Spleen (tissue), 11 donors: Measurements from ENCODE around the gene LPCAT2. TPM values are rescaled to one million over a fixed set of nuclear protein-coding genes. Genes with fewer than 3 reads are reported as not detected.

Source experiments
- DNase-seq: peaks from one replicate; pipeline ENCODE4 v3.0.0-alpha.2; 2020
- H3K27ac ChIP-seq, 8 donors: fragments of 200-600 bp; sonication (generic) in 7 of 8; 1 replicate in 4 of 8; 2 replicates in 4 of 8; pipeline versions ENCODE4 v1.5.0 to v1.8.0; 2016 to 2021; ENCODE audit warnings: inconsistent platforms in 4 of 8, mild to moderate bottlenecking in 4 of 8, moderate library complexity in 1 of 8
- H3K27me3 ChIP-seq, 7 donors: fragments of 200-600 bp; sonication (generic) in 6 of 7; replicated peaks in 1 of 7; 1 replicate in 4 of 7; 2 replicates in 3 of 7; pipeline versions ENCODE4 v1.5.0 to v1.8.0; 2016 to 2021; ENCODE audit warnings: inconsistent platforms in 3 of 7, mild to moderate bottlenecking in 1 of 7
- H3K36me3 ChIP-seq, 6 donors: fragments of 200-600 bp; sonication (generic) in 5 of 6; 1 replicate in 4 of 6; 2 replicates in 2 of 6; pipeline versions ENCODE4 v1.5.0 to v1.8.0; 2016 to 2021; ENCODE audit warnings: inconsistent platforms in 2 of 6
- H3K4me1 ChIP-seq, 6 donors: fragments of 200-600 bp; sonication (generic) in 5 of 6; 1 replicate in 3 of 6; 2 replicates in 3 of 6; pipeline versions ENCODE4 v1.5.0 to v1.8.0; 2016 to 2021; ENCODE audit warnings: inconsistent platforms in 3 of 6
- H3K4me3 ChIP-seq, 8 donors: fragments of 200-600 bp; sonication (generic) in 7 of 8; 1 replicate in 4 of 8; 2 replicates in 4 of 8; pipeline versions ENCODE4 v1.5.0 to v1.8.0; 2016 to 2021; ENCODE audit warnings: inconsistent platforms in 4 of 8, mild to moderate bottlenecking in 4 of 8, moderate library complexity in 2 of 8
- H3K9me3 ChIP-seq, 8 donors: fragments of 200-600 bp; sonication (generic) in 7 of 8; 1 replicate in 4 of 8; 2 replicates in 4 of 8; pipeline versions ENCODE4 v1.5.0 to v1.8.0; 2016 to 2021; ENCODE audit warnings: inconsistent platforms in 4 of 8
- CTCF ChIP-seq, 11 experiments: fragments of 200-600 bp in 7 of 11; fragments of 450-650 bp in 4 of 11; sonication (generic) in 4 of 11; IDR thresholded peaks in 8 of 11; conservative IDR thresholded peaks in 3 of 11; 1 replicate in 7 of 11; 2 replicates in 4 of 11; pipeline versions ENCODE4 v1.4.0 to v1.8.0; 2016 to 2021; ENCODE audit warnings: antibody characterized with exemption in 11 of 11, inconsistent platforms in 4 of 11, mild to moderate bottlenecking in 1 of 11
- POLR2A ChIP-seq, 3 donors: fragments of 450-650 bp; IDR thresholded peaks; one replicate each; pipeline ENCODE4 v1.5.1; 2017; ENCODE audit warnings: antibody characterized with exemption in 3 of 3, mild to moderate bottlenecking in 1 of 3
- POLR2AphosphoS5 ChIP-seq, 3 donors: sonication (generic); formaldehyde crosslinking; IDR thresholded peaks; one replicate each; pipeline ENCODE4 v1.5.1; 2017; ENCODE audit warnings: antibody characterized with exemption in 3 of 3
- WGBS, 5 donors: extraction: QIAGEN DNeasy Blood & Tissue Kit in 3 of 5; methylation state at CpG; one replicate each; pipeline versions ENCODE4 v1.1.5 to v1.1.7; 2013 to 2018; 5-methylcytosine and 5-hydroxymethylcytosine counted together
- intact Hi-C: fragments of 100-400 bp; cut with DNase I; formaldehyde crosslinking; loops from one replicate; pipeline ENCODE4 v1.15.0; 2023; ENCODE audit warnings: low total_unique reads
- polyA plus RNA-seq, 3 donors: library from polyadenylated mRNA; stranded (reverse); fragments of 200-250 nt; gene quantifications; one replicate each; pipeline ENCODE4 v1.2.1, GENCODE V29; 2013
- total RNA-seq, 7 donors: library from RNA; depleted of rRNA in 3 of 7; stranded (reverse); fragments of >200 nt in 3 of 7; fragmentation: NEBNext Ultra II Directional in 4 of 7; extraction: Animal tissue kit (Norgen Biotek cat#: 25700) in 4 of 7; gene quantifications; one replicate each; pipeline versions ENCODE4 v1.1.0 to v1.2.1, GENCODE V29; 2016 to 2021
- donor health status: healthy with polysubstance abuse.
- donor health status: DM: no; HTN: no; CAD: no; lungs with moderate emphysema.
- donor health status: DM: no; HTN: no; CAD: no.
- donor health status: Bipolar disorder and iron deficiency.
- donor health status: healthy.
- donor health status: DM: no; HTN: no; CAD: no.
- donor health status: DM: yes; HTN: yes; CAD: no.

The LPCAT2 gene
- total and polyA plus RNA-seq, 10 donors, result 3.4 to 44.3 (median 31.1) TPM

GRCh38 chr16:55477736-55478135, 31.1 kb upstream of the LPCAT2 start:
- 71 to 84% (median 76%) methylated on average over 3 of the region's 3 CpGs for WGBS, 5 donors
- H3K4me1 ChIP-seq, result peaks cover 0 to 25% (median 10%) of the 10 kb centered on the region in 6 donors
- DNase-seq, result no peak
- TF ChIP-seq CTCF (IDR thresholded peaks at IDR 0.05 in 8 of 11, conservative IDR thresholded peaks at IDR 0.05 in 3 of 11), result no peak
- no peak for TF ChIP-seq POLR2AphosphoS5 (IDR thresholded peaks at IDR 0.05)
- no peak for TF ChIP-seq POLR2A (IDR thresholded peaks at IDR 0.05)
- intact Hi-C loops, result no loop called here
- peaks cover 0 to 53% (median 20%) of the 10 kb centered on the region in 7 donors for H3K27me3 ChIP-seq
- no peaks in the 10 kb centered on the region for H3K9me3 ChIP-seq
- no peaks in the 10 kb centered on the region for H3K36me3 ChIP-seq
- no peak overlapping the region for H3K4me3 ChIP-seq
- H3K27ac ChIP-seq, result peak overlapping the region in 3 of 8 donors; percentile 69 to 86 (median 78)

GRCh38 chr16:55478827-55479429, 29.9 kb upstream of the LPCAT2 start, which contains the start of gene MMP2:
Gene MMP2 (plus strand): TSS chr16:55479198. CDS start chr16:55479480, 282 bp downstream.
- Histone ChIP-seq H3K27ac (peak within 1 kb of the TSS in 7 of 8 donors; percentile 63 to 86 (median 79)), H3K27me3 (peaks cover 0 to 53% (median 20%) of the 10 kb centered on the region in 7 donors), H3K4me1 (peaks cover 0 to 25% (median 10%) of the 10 kb centered on the region in 6 donors), H3K36me3 (no peaks in the 10 kb centered on the region), H3K9me3 (no peaks in the 10 kb centered on the region), H3K4me3 (peak within 1 kb of the TSS; percentile 10 to 66 (median 36))
- TF ChIP-seq POLR2AphosphoS5 (IDR thresholded peaks at IDR 0.05), result peak; percentile 73 to 84 (median 78)
- no peak for TF ChIP-seq CTCF (IDR thresholded peaks at IDR 0.05 in 8 of 11, conservative IDR thresholded peaks at IDR 0.05 in 3 of 11)
- no peak for TF ChIP-seq POLR2A (IDR thresholded peaks at IDR 0.05)
- intact Hi-C loops, result no loop called here
- no peak for DNase-seq
- 1 to 9% (median 2%) methylated on average over 38 to 46 of the region's 46 CpGs for WGBS, 5 donors

GRCh38 chr16:55479430-55480140, 29.3 kb upstream of the LPCAT2 start:
- no peaks in the 10 kb centered on the region for H3K36me3 ChIP-seq
- no peaks in the 10 kb centered on the region for H3K9me3 ChIP-seq
- peaks cover 0 to 25% (median 10%) of the 10 kb centered on the region in 6 donors for H3K4me1 ChIP-seq
- peak overlapping the region in 7 of 8 donors; percentile 63 to 86 (median 79) for H3K27ac ChIP-seq
- H3K27me3 ChIP-seq, result peaks cover 0 to 53% (median 20%) of the 10 kb centered on the region in 7 donors
- intact Hi-C loops, result no loop called here
- TF ChIP-seq CTCF (IDR thresholded peaks at IDR 0.05 in 8 of 11, conservative IDR thresholded peaks at IDR 0.05 in 3 of 11), result no peak
- no peak for TF ChIP-seq POLR2A (IDR thresholded peaks at IDR 0.05)
- no peak for TF ChIP-seq POLR2AphosphoS5 (IDR thresholded peaks at IDR 0.05)
- WGBS, 5 donors, result 1 to 3% (median 1%) methylated on average over 34 to 41 of the region's 41 CpGs
- DNase-seq, result no peak
- H3K4me3 ChIP-seq, result peak overlapping the region; percentile 10 to 66 (median 36)

GRCh38 chr16:55480228-55480655, 28.6 kb upstream of the LPCAT2 start:
- peaks cover 0 to 25% (median 10%) of the 10 kb centered on the region in 6 donors for H3K4me1 ChIP-seq
- peak overlapping the region in 5 of 8 donors; percentile 78 to 86 (median 82) for H3K27ac ChIP-seq
- TF ChIP-seq POLR2AphosphoS5 (IDR thresholded peaks at IDR 0.05) (peak; percentile 62 to 86 (median 80)), CTCF (IDR thresholded peaks at IDR 0.05 in 8 of 11, conservative IDR thresholded peaks at IDR 0.05 in 3 of 11) (no peak)
- peak overlapping the region in 6 of 8 donors; percentile 22 to 66 (median 40) for H3K4me3 ChIP-seq
- intact Hi-C loops, result no loop called here
- no peaks in the 10 kb centered on the region for H3K9me3 ChIP-seq
- peaks cover 0 to 53% (median 20%) of the 10 kb centered on the region in 7 donors for H3K27me3 ChIP-seq
- 3 to 4% (median 4%) methylated on average over 23 to 25 of the region's 25 CpGs for WGBS, 5 donors
- H3K36me3 ChIP-seq, result peaks cover 0 to 1% (median 0%) of the 10 kb centered on the region in 6 donors
- no peak for DNase-seq
